T-helper 2 cell treated with Interferon-gamma antibody and Interleukin-4, amounts not matched to agents 100 ng/mL and 5 ng/mL, for 36 hours (primary cell): ENCODE measurements around the gene FUS. TPM values are rescaled to one million over a fixed set of nuclear protein-coding genes. Genes with fewer than 3 reads are reported as not detected.

Experiments
- intact Hi-C: fragments of 100-400 bp; cut with micrococcal nuclease; formaldehyde crosslinking; loops from one replicate; pipeline ENCODE4 v1.15.1; 2023
- total RNA-seq: library from RNA; stranded (reverse); gene quantifications from 2 replicates; pipeline ENCODE4 v1.2.3, GENCODE V29; 2022

FUS gene
- total RNA-seq, 1 donor from 2014 or later: 764 TPM

DNA sequence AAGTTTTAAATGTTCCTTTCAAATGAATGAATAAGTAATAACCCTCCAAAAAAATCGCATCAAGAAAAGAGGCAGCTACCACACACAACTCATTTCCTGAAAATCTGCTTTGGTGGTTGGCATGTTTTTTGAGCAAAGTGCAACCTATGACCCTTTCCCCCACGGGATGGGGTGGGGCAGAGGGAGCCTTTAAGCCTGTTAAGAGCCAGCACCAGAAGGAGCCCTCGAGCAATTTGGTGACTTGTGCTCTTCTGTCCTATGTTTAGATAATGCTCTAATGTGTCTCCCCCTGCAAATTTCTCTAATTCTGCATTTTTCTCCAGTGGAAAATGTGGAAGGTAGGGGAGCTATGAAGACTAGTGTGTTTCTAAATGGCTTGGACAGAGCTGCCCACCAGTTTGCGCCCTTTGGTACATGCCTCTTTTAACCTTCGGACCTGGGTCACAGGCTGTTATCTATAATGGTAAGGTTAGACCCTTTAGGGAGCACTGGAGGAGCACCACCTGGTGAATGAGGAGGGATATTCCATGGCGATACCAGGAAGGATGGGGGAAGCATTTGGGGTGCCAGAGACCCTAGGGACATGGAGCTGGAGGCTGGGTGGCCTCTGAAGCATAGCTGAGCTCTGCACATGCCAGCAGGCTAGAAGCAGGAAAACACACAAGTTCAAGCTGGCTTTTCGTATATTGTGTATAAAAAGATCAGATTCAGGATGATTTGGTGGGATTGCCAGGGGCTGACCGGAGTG is 21.1 kb downstream of the FUS start:
- intact Hi-C loops: loop anchor here (1.0 to 5.0 kb wide), 6 partner anchors 22 to 666 kb away; partner anchors contain the start of genes ITGAX and ZNF843

DNA sequence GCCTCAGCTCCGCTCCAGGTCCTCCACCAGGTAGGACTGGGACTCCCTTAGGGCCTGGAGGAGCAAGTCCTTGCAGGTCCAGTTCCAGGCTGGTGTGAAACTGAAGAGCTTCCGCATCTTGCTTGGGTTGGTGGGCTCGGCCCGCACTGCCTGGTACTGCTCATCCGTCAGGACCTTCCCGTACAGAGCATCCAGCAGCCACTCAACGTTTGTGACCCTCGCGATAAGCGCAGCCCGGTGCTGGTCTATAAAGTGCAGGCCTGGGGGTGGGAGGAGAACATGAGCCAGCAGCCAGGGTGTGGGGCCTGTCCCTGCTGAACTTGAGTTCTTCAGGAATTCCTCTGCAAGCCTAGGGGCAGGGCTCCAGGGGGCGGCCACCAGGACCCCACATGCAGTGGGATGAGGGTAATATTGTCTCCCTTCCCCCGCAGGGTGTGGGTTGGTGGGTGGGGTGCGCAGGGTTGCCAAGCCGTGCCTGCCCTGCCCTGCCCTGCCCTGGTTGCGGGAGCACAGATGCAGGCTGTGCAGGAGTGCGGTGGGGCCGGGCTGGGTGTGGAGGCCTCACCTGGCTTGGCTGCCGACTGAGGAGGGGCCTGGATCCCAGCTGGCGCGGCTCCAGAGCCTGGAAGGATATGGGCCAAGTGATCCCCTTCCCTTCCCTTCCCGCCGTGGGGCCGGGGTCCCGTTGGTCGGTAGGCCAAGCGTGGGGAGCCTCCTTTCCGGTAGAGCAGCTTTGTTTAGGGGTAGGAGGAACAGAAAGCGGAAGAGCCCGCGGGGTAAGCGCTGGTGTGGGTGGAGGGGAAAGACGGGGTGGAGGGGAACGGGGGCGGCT is 21.9 kb downstream of the FUS start:
- intact Hi-C loops: loop anchor here (1.0 to 5.0 kb wide), 7 partner anchors 22 to 666 kb away; partner anchors contain the start of genes ITGAX and ZNF843

DNA sequence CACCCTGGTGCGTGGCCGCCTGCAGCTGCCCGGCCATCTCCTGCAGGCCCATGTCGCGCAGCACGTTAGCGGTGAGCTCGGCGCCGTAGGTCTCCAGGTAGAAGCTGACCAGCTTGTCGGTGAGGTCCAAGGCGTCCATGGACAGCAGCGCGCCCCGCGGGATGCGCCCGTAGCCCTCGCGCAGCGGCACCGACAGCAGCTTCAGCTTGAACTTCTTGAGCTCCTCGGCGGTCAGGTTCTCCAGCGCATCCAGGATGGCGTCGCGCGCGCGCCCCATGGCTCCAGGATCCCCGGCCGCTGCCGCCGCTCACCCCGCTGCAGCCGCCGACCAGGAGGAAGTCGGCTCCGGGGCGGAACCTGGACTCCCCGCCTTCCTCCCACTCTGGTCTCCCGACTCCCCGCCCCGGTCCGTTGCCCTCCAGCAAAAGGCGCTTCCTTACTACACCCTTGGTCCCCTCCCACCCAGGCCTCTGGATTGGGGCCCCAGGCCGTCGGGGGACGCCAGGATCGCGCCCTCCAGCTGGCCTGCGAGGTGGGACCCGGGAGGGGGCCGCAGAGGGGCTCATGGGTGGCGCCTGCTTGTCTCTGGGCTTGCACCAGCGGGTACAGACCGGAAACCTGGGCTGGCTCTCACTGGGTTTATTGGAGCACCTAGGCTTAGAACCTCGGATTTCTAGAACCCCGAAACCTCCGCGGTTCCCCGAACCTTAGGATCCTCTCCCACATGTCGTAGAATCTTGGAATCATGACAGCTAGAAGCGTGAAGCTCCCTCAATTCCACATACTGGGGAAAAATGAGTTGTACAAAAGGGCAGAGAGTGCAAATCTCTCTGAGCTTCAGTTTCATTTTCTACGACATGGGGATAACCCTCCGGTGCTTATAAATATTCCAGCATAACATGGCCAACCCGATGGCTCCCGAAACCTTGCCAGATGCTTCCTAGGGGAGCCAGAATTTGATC is 22.8 kb downstream of the FUS start, which contains the start of gene PYCARD:
Gene PYCARD, minus strand, starts transcription at position 347 of the 962 bp plus-strand sequence. Its CDS starts 70 bp downstream, at position 277.
- intact Hi-C loops: loop anchor here (2.0 to 5.0 kb wide), 4 partner anchors 84 to 665 kb away; partner anchors contain the start of gene ITGAX

DNA sequence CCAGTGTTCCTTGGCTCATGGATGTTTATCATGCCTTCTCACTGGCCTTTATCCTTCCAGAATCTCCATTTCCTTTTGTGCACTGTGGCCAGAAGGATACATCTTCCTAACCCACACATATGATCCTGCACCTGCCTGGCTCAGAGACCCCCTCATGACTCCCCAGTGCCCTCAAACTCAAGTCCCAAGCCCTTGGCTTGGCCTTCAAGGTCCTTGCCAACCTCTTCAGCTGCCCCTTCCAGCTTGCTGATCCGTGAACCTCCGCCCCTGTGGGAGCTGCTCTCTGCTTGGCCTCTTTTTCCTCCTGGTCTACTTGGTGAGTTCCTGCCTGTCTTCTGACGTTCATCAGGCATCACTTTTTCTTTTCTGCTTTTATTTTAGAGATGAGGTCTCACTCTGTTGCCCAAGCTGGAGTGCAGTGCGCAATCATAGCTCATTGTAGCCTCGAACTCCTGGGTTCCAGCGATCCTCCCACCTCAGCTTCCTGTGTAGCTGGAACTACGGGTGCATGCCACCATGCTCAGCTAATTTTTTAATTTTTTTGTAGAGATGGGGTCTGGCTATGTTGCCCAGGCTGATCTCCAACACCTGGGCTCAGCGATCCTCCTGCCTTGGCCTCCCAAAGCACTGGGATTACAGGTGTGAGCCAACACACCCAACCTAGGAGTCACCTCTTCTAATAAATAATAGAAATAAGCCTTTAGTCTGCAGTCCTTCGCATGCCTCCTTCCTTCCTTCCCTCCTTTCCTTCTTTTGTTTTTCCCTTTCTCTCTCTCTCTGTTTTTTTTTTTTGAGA is 25.1 kb downstream of the FUS start:
- intact Hi-C loops: loop anchor here (5.0 kb wide), 3 partner anchors 152 to 662 kb away; partner anchors contain the start of gene ITGAX

DNA sequence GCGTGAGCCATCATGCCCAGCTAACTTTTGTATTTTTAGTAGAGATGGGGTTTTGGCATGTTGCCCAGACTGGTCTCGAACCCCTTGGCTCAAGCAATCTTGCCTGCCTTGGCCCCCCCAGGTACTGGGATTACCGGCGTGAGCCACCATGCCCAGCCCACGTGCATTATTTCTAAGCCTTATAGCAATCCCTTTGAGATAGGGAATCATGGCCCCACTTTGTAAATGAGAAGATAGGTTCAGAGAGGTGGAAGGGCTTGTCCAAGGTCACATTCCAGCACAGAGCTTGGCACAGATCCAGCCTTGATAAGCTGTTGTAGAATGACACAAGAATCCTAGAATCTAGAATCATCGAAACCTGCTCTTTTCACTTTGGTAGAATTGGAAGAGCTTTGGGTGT is 26.8 kb downstream of the FUS start:
- intact Hi-C loops: no loop called here

DNA sequence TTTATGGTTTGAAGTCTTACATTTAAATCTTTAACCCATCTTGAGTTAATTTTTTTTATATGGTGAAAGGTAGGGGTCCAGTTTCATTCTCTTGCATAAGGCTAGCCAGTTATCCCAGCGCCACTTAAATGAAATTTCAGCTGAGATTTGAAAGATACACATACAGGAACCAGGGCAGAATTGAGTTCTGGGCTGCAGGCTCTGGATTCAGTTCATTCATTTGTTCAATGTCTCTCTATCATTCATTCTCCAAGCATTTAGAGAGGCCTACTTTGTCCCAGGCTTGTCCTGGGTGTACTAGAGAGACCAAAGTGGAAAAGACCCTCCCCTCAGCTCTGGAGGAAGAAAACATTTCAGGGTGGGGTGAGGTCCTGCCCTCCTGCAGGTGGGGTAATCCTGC is 33.4 kb downstream of the FUS start:
- intact Hi-C loops: no loop called here

DNA sequence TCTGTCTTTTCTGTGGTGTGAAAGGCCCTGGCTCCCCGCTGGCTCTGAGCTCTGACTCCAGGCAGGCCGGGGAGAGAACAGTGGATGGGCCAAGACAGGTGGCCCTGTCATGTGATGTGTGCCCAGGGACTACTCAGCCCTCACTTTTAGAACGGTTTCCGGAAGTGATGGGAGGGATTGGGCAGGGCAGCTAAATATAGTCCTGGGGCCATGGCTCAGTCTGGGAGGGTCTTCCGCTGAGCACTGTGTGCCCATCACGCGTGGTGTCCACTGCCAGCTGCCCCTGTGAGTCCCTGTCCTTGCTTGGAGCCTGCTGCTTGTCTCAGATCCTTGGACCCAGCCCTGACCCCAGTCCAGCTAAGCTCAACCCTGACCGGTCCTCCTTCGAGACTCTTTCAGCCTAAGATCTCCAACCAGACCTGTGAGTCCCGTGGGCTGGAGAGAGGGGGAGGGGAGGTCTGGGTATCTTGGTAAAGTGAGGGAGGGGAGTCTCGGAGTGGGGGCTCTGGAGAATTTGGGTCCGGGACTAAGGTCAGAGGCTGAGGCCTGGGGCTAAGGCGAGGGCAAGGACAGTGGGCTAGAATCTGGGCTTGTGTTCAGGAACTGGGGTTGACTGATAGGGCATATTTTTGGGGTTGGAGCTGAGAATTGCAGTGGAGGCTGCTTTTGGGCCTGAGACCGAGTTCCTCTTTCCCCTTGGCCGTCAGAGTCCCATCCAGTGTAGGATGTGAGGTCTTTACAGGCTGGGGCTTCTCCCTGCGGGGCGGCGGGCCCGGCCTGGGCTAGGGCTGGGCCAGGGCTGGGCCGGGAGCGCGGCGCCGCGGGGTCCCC is 34.2 kb downstream of the FUS start, which contains the start of gene TRIM72:
Gene TRIM72, plus strand, starts transcription at position 243 of the 831 bp plus-strand sequence. CDS start 620 bp downstream, outside the sequence.
- intact Hi-C loops: no loop called here

DNA sequence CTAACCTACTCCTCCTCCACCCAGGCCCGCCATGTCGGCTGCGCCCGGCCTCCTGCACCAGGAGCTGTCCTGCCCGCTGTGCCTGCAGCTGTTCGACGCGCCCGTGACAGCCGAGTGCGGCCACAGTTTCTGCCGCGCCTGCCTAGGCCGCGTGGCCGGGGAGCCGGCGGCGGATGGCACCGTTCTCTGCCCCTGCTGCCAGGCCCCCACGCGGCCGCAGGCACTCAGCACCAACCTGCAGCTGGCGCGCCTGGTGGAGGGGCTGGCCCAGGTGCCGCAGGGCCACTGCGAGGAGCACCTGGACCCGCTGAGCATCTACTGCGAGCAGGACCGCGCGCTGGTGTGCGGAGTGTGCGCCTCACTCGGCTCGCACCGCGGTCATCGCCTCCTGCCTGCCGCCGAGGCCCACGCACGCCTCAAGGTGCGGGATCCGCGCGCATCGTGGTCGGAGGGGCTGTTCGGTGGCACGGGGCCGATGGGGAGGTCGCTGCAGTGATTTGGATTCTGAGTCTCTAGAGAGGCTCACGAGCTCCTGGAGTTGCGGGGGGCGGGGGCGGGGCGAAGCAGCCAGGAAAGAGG is 34.9 kb downstream of the FUS start:
- intact Hi-C loops: loop anchor here (5.0 kb wide), 1 partner anchor 38 kb away; no protein-coding TSS in a partner anchor

DNA sequence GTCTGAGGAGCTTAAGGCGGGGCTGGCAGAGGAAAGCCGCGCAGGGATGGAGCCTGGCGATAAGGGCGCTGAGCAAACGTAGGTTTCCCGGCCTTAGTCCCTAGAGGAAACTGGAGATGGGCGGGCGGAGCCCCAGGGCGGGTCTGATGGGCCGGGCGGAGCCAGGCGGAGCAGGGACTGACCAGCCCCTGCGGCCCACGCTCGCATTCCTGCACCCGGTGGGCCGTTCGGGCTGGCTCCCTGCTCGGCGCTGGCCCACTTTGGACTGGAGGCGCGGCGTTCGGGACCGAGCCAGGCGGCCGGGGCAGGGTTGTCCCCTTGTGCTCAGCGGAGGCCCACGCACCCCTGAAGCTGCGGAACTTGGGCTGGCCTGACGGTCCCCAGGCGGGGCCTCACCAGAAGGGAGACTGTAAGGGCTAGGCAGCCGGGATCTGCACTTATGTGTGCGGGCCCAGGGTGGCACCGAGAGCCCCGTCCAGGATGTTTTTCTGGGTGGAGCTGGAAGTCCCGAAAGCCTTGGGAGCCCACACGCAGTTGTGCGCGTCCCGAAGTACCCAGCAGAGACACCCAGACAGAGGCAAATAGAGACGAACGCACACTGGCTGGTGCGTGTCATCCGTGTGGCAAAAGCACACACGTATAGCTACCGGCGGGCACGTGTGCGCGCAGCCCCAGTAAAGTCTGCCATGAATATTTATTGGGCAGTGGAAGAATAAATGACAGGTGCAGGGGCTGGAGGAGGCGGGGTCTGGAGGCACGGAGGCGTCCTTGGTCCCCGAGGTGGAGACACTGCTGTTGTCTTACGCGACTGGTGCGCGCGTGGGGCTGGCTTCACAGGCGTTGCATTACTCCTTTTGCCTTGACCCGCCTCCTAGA is 35.6 kb downstream of the FUS start:
- intact Hi-C loops: loop anchor here (5.0 kb wide), 1 partner anchor 37 kb away; no protein-coding TSS in a partner anchor

DNA sequence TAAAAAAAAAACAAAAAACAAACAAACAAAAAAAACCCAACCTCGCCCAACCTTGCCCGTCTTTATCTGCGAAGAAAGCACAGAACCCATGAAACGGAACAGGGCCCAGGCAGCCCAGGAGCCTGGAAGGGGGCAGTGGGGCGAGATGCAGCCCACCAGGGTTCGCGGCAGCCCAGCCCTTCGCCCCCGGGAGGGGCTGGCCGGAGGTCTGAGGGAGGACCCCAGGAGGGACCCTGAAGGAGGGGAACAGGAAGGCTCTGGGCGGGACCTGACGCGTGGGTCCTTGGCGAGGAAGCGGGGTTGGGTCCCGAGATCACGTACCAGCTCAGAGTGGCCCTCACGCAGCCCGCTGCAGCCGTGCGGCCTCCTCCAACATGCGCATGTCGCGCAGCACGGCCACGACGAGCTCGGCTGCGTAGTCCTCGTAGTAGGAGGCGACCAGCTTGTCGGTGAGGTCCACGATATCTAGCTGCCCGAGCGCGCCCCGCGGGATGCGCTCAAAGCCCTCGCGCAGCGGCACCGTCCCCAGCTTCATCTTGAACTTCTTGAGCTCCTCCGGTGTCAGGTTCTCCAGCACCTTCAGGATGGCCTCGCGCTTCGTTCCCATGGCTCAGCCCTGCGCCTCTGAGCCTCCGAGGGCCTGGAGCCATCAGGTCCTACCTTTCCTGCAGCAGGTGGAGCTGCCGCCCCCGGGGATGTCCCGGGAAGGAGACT is 36.6 kb downstream of the FUS start, which contains the start of gene PYDC1:
Gene PYDC1, minus strand, starts transcription at position 714 of the 714 bp plus-strand sequence. Its CDS starts 107 bp downstream, at position 607.
- intact Hi-C loops: loop anchor here (5.0 kb wide), 1 partner anchor 36 kb away; no protein-coding TSS in a partner anchor

DNA sequence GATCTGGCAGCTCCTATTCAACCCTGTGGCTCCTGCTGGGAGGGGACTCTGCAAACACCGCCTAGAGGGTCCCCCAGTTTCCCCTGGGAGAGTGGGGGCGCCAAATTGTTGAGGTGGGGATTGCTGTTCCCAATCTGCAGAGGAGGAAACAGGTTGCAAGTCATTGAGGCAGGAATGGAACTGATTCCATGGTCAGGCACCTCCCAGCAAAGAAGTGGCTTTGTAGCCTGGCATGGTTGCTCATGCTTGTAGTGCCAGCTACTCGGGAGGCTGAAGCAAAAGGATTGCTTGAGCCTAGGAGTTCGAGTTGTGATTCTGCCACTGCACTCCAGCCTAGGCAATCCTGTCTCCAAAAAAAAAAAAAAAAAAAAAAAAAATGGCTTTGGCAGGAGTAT is 37.2 kb downstream of the FUS start:
- intact Hi-C loops: loop anchor here (5.0 kb wide), 1 partner anchor 35 kb away; no protein-coding TSS in a partner anchor

DNA sequence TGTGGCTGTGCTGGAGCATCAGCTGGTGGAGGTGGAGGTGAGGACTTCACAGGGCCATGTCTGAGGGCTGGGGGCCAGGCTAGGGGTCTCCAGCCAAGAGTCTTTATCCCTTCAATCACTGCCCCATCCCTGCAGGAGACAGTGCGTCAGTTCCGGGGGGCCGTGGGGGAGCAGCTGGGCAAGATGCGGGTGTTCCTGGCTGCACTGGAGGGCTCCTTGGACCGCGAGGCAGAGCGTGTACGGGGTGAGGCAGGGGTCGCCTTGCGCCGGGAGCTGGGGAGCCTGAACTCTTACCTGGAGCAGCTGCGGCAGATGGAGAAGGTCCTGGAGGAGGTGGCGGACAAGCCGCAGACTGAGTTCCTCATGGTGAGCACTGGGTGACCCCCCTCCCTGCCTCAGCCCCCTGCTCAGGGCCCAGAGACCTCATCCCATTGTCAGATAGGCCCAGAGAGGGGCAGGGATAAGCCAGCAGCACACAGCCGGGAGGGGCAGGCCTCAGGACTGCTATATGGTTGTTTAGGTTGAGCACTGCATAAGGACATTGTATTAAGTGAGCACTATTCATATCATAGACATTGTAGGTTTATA is 39.3 kb downstream of the FUS start:
- intact Hi-C loops: loop anchor here (5.0 kb wide), 1 partner anchor 33 kb away; no protein-coding TSS in a partner anchor

DNA sequence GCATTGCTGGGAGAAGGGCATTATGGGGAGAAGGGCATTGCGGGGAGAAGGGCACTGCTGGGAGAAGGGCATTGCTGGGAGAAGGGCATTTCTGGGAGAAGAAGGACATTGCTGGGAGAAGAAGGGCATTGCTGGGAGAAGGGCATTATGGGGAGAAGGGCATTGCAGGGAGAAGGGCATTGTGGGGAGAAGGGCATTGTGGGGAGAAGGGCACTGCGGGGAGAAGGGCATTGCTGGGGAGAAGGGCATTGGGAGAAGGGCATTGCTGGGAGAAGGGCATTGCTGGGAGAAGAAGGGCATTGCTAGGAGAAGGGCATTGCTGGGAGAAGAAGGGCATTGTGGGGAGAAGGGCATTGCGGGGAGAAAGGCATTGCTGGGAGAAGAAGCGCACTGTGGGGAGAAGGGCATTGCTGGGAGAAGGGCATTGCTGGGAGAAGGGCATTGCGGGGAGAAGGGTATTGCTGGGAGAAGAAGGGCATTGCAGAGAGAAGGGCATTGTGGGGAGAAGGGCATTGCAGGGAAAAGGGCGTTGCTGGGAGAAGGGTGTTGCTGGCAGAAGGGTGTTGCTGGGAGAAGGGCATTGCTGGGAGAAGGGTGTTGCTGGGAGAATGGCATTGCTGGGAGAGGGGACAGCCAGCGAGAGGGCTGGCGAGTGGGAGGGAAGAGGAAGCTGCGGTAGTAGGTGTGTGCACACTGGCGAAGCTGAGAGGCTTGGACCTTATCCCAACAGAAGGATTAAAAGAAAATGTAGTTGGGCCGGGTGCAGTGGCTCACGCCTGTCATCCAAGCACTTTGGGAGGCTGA is 41.6 kb downstream of the FUS start:
- intact Hi-C loops: no loop called here

DNA sequence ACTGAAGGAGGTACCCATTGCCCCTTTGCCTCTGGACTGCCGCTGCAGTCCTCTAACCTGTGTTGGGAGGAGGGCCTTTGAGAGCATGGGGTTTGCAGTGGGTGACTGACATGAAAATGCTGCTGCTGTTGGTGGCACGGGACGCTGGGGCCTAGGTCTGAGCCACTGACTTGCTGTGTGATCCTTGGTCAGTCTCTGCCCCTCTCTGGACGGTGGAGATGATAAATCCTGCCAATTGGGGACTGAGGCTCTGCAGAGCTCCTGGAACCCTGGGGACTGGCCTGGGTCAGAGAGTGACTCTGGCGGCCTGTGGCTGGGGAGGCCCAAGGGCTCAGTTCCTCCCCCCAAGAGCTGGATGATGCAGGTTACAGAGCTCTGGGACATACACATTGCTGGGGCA is 43.1 kb downstream of the FUS start:
- intact Hi-C loops: no loop called here
